HG02571 (cell line): ENCODE measurements around the gene GGN.
"Not testable (repeated sequence)": the region's sequence is repeated elsewhere in the genome, so short reads cannot be mapped to it uniquely, and the experiment has no call there.

Experiments
- ATAC-seq: cut with Tn5 transposase; IDR thresholded peaks from one replicate; pipeline ENCODE4 v1.9.1; 2021; ENCODE audit warnings: mild to moderate bottlenecking, moderate library complexity; ENCODE audit not compliant: unreplicated experiment

GGN gene

DNA sequence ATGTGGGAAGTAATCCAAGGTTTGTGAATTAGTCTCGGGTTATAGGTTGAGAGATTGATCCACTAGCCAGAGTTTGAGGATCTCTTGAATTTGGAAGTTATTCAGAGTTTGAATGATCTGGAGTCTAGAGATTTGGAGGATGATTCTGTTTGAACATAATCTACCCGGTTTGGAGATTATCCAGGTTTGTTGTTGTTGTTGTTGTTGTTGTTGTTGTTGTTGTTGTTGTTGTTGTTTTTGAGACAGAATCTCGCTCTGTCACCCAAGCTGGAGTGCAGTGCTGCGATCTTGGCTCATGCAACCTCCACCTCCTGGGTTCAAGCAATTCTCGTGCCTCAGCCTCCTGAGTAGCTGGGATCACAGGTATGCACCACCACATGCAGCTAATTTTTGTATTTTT, 24.1 kb upstream of the GGN start:
- not testable (repeated sequence) for ATAC-seq

DNA sequence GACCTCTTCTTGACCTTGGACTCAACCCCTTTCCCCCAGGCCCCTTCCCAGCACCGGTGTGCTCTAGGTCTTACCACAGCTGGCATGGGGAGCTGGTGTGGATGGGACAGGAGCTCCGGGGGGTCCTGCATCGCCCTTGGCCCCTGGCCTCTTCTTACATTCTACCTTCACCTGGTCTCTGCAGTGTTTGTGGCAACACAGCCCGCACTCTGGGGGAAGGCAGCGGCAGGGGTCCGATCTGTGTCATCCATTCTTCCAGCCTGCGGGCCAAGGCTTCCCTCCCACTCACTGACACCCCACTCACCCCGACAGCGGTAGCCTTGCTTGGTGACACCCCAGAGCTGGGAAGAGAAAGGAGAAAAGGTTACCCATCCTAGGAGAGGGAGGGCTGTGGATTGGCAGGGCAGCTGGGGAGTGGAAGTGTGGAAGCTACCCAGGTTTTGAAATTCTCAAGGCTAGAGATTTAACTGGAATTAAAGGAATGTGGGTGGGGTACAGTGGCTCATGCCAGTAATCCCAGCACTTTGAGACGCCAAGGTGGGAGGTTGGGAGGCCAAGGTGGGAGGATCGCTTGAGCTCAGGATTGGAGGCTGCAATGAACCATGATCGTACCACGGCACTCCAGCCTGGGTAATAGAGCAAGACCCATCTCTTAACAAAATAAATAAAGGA, 23.3 kb upstream of the GGN start:
- ATAC-seq: no peak

DNA sequence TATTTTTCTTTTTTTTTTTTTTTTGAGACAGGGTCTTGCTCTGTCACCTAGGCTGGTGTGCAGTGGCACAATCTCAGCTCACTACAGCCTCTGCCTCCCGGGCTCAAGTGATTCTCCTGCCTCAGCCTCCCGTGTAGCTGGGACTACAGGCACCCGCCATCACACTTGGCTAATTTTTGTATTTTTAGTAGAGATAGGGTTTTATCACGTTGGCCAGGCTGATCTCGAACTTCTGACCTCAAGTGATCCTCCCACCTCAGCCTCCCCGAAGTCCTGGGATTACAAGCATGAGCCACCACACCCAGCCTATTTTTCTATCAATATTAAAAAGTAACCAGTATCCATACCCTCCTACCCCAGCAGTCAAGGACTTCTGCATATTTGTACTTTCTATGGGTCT, 22.6 kb upstream of the GGN start:
- not testable (repeated sequence) for ATAC-seq

DNA sequence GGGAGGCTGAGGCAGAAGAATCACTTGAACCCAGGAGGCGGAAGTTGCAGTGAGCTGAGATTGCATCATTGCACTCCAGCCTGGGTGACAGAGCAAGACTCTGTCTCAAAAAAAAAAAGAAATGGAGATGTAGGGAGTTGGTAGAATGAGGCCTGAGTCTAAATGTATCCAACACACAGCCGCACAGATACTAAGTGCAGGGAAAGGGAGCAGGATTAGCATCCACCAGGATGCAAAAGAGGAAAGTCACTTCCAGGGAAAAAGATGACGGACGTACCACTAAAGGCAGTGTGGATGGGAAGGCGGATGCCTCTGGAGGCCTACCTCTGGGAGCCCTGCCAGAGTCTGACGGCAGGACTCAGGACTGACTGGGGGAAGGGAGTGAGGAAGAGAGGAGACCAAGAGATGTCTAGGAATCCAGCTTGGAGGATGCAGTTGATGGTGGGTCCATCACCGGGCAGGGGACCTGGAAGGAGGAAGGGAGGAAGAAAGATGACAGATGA, 21.8 kb upstream of the GGN start:
- ATAC-seq: no peak

GRCh38 chr19:38405276-38405675, 17.4 kb upstream of the GGN start:
- no peak for ATAC-seq

DNA sequence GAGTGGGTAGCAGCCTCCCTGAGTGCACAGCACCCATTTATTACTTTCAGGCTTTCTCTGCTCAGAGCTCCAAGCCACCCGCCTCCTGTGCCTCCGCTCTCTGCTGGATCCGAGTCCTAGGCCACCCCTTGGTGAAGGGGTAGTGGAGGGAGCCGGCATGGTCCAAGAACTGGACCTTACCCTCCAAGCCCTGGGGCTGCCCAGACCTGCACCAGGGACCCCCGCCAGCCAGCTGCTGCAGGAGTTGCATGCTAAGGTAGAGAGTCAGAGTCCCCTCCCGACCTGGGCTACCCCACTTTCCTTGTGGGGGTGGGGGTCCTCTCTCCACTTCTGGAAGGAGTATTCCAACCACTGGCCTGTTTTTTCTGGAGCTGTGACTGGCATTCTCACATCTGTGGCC, 17.0 kb upstream of the GGN start:
- no peak for ATAC-seq

GRCh38 chr19:38402967-38403674, 15.3 kb upstream of the GGN start, which contains the start of gene FAM98C:
Gene FAM98C, plus strand, starts transcription at chr19:38403093. Its CDS starts 61 bp downstream, at chr19:38403154.
- peak; percentile 85 for ATAC-seq

DNA sequence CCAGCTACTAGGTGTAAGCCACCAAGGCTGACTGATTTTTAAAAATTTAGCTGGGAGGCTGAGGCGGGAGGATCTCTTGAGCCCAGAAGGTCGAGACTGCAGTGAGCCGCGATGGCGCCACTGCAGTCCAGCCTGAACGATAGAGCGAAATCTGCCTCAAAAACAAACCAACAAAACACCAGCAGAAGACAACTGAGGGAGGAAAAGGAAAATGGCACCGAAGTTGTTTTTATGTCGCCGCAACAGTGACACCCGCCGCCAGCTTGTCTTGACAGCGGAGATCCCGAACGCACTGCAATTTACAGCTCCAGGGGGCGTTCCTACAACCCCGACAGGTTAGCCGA, 14.8 kb upstream of the GGN start:
- ATAC-seq: no peak

DNA sequence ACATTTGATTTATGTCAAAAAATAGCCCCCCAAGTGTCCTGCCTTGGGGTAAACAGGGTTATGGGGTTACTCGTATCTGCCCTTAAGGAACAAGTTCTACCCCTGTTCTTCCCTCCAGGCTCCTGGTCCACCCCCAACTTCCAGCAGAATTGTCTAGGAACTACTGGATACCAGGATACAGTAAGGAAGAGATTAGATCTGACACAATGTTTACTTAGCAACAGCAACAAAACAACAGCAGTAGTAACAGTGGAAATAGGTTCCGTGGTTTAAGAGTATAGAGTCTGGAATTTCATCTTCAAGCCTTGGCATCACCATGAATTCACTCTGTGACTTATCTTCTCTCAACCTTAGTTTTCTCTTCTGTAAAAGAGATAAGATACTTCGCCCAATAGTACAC, 13.3 kb upstream of the GGN start:
- no peak for ATAC-seq

- no peak for ATAC-seq
Observed at GRCh38 chr19:38400361-38400760, 12.5 kb upstream of the GGN start.

- no peak for ATAC-seq
Observed at GRCh38 chr19:38399537-38399936, 11.7 kb upstream of the GGN start.

- ATAC-seq: no peak
Observed at GRCh38 chr19:38399081-38399480, 11.2 kb upstream of the GGN start.

DNA sequence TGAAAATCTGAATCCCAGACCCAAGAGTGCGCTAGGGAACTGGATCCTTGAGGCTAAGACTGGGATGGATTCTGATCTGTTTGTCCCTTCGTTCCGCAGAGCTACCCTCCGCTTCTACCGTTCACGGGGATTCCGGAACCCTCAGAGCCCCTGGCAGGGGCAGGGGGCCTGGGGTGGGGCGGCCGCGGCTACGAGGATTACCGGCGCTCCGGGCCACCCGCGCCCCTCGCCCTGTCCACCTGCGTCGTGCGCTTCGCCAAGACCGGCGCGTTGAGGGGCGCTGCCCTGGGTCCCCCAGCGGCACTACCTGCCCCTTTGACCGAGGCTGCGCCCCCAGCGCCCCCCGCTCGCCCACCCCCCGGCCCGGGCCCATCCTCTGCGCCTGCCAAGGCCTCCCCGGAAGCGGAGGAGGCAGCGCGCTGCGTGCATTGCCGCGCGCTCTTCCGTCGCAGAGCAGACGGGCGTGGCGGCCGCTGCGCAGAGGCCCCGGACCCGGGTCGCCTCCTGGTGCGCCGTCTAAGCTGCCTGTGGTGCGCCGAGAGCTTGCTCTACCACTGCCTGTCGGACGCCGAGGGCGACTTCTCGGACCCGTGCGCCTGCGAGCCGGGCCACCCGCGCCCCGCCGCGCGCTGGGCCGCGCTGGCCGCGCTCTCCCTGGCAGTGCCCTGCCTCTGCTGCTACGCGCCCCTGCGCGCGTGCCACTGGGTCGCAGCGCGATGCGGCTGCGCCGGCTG, 7.7 kb upstream of the GGN start:
- ATAC-seq: no peak

- ATAC-seq: no peak
Observed at GRCh38 chr19:38394488-38394887, 6.7 kb upstream of the GGN start.

- no peak for ATAC-seq
Observed at GRCh38 chr19:38392707-38393308, 5.0 kb upstream of the GGN start.

DNA sequence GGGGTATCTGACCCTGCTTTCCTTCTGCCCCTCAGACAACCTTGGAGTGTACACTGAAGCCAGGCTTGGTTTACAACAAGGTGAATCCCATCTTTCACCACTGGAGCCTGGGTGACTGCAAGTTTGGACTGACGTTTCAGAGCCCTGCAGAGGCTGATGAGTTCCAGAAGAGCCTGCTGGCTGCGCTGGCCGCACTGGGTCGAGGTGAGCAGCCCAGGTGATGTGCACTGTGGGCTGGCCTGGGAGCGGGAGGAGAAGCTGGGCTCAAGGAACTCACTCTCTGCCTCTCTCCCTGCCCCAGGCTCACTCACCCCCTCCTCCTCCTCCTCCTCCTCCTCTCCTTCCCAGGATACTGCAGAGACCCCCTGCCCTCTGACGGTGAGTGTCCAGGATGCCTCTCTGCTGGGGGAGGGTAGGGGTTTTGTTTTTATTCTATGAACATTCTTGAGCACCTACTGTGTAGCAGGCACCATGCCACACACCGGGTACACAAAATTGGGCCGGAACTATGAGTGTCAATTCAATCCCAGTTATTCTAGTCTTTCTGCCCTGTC, 4.2 kb upstream of the GGN start:
- ATAC-seq: no peak

GRCh38 chr19:38389957-38390924, 2.4 kb upstream of the GGN start:
- ATAC-seq: no peak

GRCh38 chr19:38389101-38389925, 1.5 kb upstream of the GGN start:
- ATAC-seq: no peak
